Caco-2 (cell line): ENCODE data around the gene IFITM2. TPM values are rescaled to one million over a fixed set of nuclear protein-coding genes. Genes with fewer than 3 reads are reported as not detected.
"Not testable (repeated sequence)": the region's sequence is repeated elsewhere in the genome, so short reads cannot be mapped to it uniquely, and the experiment has no call there.

Experiments
- BruUV-seq: library from RNA; stranded (reverse); fragments of 400-500 nt; replicated peaks from 2 replicates; lab custom pipeline; 2021; lab: Mats Ljungman, UMichigan
- CTCF ChIA-PET: fragments of 300-600 bp; sonication (Branson Sonifier 250); formaldehyde crosslinking; loops from one replicate; lab custom pipeline; 2022; ENCODE audit warnings: antibody characterized with exemption; lab: Charles Lee
- POLR2A ChIA-PET: fragments of 300-600 bp; sonication (Branson Sonifier 250); formaldehyde crosslinking; loops from one replicate; lab custom pipeline; 2022; ENCODE audit warnings: antibody characterized with exemption; lab: Charles Lee
- DNase-seq, 2 experiments: peaks; one replicate each; pipeline versions ENCODE4 v3.0.0 to v3.0.0-alpha.2; 2020 to 2022
- H3K27me3 ChIP-seq: replicated peaks from 2 replicates; pipeline ENCODE4 v1.6.0; 2011; ENCODE audit warnings: low read length; ENCODE audit not compliant: control insufficient read depth, insufficient read depth
- H3K36me3 ChIP-seq: 2 replicates; pipeline ENCODE4 v1.5.1; 2011; ENCODE audit warnings: low read length; ENCODE audit not compliant: control insufficient read depth, insufficient read depth
- H3K4me1 ChIP-seq: fragments of 250-450 bp; sonication (Bioruptor Pico); 2 replicates; pipeline ENCODE4 v1.5.1; 2020; ENCODE audit warnings: mild to moderate bottlenecking
- H3K4me3 ChIP-seq: 2 replicates; pipeline ENCODE4 v1.5.1; 2011; ENCODE audit warnings: low read depth, mild to moderate bottlenecking, control low read depth, low read length
- H3K9me3 ChIP-seq: fragments of 250-450 bp; sonication (Bioruptor Pico); 2 replicates; pipeline ENCODE4 v1.5.1; 2020; ENCODE audit warnings: mild to moderate bottlenecking, moderate library complexity
- H3K27ac Mint-ChIP-seq: one replicate; pipeline ENCODE4 v1.8.0; 2022; ENCODE audit warnings: mixed read lengths; ENCODE audit not compliant: unreplicated experiment
- H3K27me3 Mint-ChIP-seq: one replicate; pipeline ENCODE4 v1.8.0; 2022; ENCODE audit warnings: mixed read lengths; ENCODE audit not compliant: insufficient read depth, unreplicated experiment
- H3K36me3 Mint-ChIP-seq: one replicate; pipeline ENCODE4 v1.8.0; 2022; ENCODE audit warnings: mild to moderate bottlenecking, mixed read lengths; ENCODE audit not compliant: insufficient read depth, unreplicated experiment
- H3K4me1 Mint-ChIP-seq: one replicate; pipeline ENCODE4 v1.8.0; 2022; ENCODE audit warnings: low read depth, mixed read lengths; ENCODE audit not compliant: unreplicated experiment
- H3K4me3 Mint-ChIP-seq: one replicate; pipeline ENCODE4 v1.8.0; 2022; ENCODE audit warnings: mild to moderate bottlenecking, moderate library complexity, mixed read lengths; ENCODE audit not compliant: unreplicated experiment
- H3K9me3 Mint-ChIP-seq: one replicate; pipeline ENCODE4 v1.8.0; 2022; ENCODE audit warnings: mixed read lengths; ENCODE audit not compliant: unreplicated experiment
- CTCF ChIP-seq, 2 experiments: fragments of 200-600 bp in 1 of 2; IDR thresholded peaks; 1 replicate in 1 of 2; 2 replicates in 1 of 2; pipeline versions ENCODE4 v1.5.1 to v1.8.0; 2011 to 2022; ENCODE audit warnings: antibody characterized with exemption in 1 of 2, control low read depth in 1 of 2, inconsistent platforms in 1 of 2, low read depth in 1 of 2, low read length in 1 of 2, mild to moderate bottlenecking in 1 of 2, moderate library complexity in 1 of 2; ENCODE audit not compliant: insufficient read depth in 1 of 2, severe bottlenecking in 1 of 2, unreplicated experiment in 1 of 2
- intact Hi-C: fragments of 100-400 bp; cut with micrococcal nuclease; formaldehyde crosslinking; loops from one replicate; pipeline ENCODE4 v1.10.0; 2022; ENCODE audit not compliant: unreplicated experiment
- total RNA-seq: library from RNA; stranded (reverse); gene quantifications from 2 replicates; pipeline ENCODE4 v1.2.3, GENCODE V29; 2022

IFITM2 gene
- total RNA-seq, 1 experiment from 2014 or later = 7.3 TPM

- Histone ChIP-seq H3K36me3 (no peaks in the 10 kb centered on the region), H3K27me3 (no peaks in the 10 kb centered on the region), H3K4me1 (peaks cover 5% of the 10 kb centered on the region; the same call in 1 of the 2 replicates), H3K9me3 (peaks cover 6% of the 10 kb centered on the region), H3K4me3 (no peak overlapping the region)
- ChIA-PET CTCF (no interaction called here), POLR2A (no interaction called here)
- peak overlapping the region; percentile 70 for H3K27ac Mint-ChIP-seq
- no TSS peak for BruUV-seq
- no peaks in the 10 kb centered on the region for H3K4me1 Mint-ChIP-seq
- intact Hi-C loops = no loop called here
- peak overlapping the region; percentile 49 for H3K4me3 Mint-ChIP-seq
- DNase-seq = no peak
- no peak for TF ChIP-seq CTCF (IDR thresholded peaks at IDR 0.05; ENCODE audit: insufficient read depth in 1 of 2, low read depth in 1 of 2, low read length in 1 of 2, severe bottlenecking in 1 of 2, unreplicated experiment in 1 of 2)
- peaks cover 1% of the 10 kb centered on the region for H3K9me3 Mint-ChIP-seq
- H3K36me3 Mint-ChIP-seq = peaks cover 6% of the 10 kb centered on the region
- peaks cover 3% of the 10 kb centered on the region for H3K27me3 Mint-ChIP-seq
Measured at GRCh38 chr11:266676-267439, 40.8 kb upstream of the IFITM2 start.

- peak in 1 of 2 experiments; percentile 48 for DNase-seq
- H3K27ac Mint-ChIP-seq = peak overlapping the region; percentile 70
- H3K36me3 Mint-ChIP-seq = peaks cover 6% of the 10 kb centered on the region
- Histone ChIP-seq H3K4me3 (no peak overlapping the region), H3K4me1 (peaks cover 5% of the 10 kb centered on the region; the same call in 1 of the 2 replicates), H3K27me3 (no peaks in the 10 kb centered on the region), H3K36me3 (no peaks in the 10 kb centered on the region), H3K9me3 (peaks cover 6% of the 10 kb centered on the region)
- peaks cover 3% of the 10 kb centered on the region for H3K27me3 Mint-ChIP-seq
- POLR2A ChIA-PET = no interaction called here
- TF ChIP-seq CTCF (IDR thresholded peaks at IDR 0.05; ENCODE audit: insufficient read depth in 1 of 2, low read depth in 1 of 2, low read length in 1 of 2, severe bottlenecking in 1 of 2, unreplicated experiment in 1 of 2) = no peak
- no TSS peak for BruUV-seq
- CTCF ChIA-PET = interaction anchor here (0.6 kb wide), 1 partner anchor 13 kb away, joined by 3 read pairs; no protein-coding TSS in a partner anchor
- intact Hi-C loops = no loop called here
- H3K4me3 Mint-ChIP-seq = peak overlapping the region; percentile 49
- H3K9me3 Mint-ChIP-seq = no peaks in the 10 kb centered on the region
- H3K4me1 Mint-ChIP-seq = no peaks in the 10 kb centered on the region
Measured at GRCh38 chr11:267491-267994, 40.1 kb upstream of the IFITM2 start.

DNA sequence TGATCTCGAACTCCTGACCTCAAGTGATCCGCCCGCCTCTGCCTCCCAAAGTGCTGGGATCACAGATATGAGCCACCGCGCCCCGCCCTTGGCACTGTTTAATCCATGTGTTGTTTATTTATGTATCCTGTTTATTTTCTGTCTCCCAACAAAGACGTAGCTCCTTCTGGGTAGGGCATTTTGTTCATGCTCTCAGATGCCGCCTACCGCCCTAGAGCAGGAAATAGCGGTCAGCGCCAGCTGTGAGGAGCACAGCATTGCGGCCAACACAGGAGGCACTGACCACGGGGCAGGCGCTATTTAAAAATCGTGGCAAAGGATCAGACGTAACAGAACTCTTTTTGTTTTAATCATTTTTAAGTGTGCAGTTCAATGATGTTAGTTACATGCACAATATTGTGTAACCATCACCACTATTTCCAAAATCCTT, 38.9 kb upstream of the IFITM2 start:
- CTCF ChIA-PET, H3K4me3 ChIP-seq, H3K4me3 Mint-ChIP-seq, H3K27ac Mint-ChIP-seq, H3K36me3 ChIP-seq, intact Hi-C loops, H3K4me1 Mint-ChIP-seq, POLR2A ChIA-PET, H3K4me1 ChIP-seq, BruUV-seq, DNase-seq, H3K27me3 ChIP-seq, H3K36me3 Mint-ChIP-seq, H3K9me3 ChIP-seq, H3K9me3 Mint-ChIP-seq, H3K27me3 Mint-ChIP-seq: not testable (repeated sequence)
